Measurements from ENCODE around the gene BHLHE40.
A peak's percentile ranks its signal among the peaks of the same experiment; 100 is the strongest.

BHLHE40 gene

DNA sequence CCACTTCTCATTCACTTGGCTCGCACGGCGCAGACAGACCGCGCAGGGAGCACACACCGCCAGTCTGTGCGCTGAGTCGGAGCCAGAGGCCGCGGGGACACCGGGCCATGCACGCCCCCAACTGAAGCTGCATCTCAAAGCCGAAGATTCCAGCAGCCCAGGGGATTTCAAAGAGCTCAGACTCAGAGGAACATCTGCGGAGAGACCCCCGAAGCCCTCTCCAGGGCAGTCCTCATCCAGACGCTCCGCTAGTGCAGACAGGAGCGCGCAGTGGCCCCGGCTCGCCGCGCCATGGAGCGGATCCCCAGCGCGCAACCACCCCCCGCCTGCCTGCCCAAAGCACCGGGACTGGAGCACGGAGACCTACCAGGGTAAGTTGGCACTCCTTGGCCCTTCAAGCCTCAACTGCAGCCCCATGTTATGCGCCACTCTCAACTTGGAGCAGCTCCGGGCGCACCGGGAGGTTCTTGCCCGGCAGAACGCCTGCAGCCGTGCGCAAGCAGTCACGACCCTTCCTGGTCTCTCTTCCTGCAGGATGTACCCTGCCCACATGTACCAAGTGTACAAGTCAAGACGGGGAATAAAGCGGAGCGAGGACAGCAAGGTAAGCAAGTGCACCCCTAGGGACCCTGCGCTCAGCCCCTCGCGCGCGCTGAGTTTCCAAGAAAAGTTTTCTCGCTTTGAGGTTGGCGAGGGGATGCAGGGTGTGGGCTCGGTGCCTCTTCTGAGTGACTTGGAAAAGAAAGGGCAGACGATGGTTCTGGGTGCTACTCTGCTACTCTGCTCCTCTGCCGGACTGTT is at the start of gene BHLHE40:
BHLHE40 (plus strand) TSS at position 10 of the 801 bp plus-strand sequence; CDS start at position 292, 282 bp downstream.
- Histone ChIP-seq H3K4me3 (peak within 1 kb of the TSS; percentile 68 to 95 (median 87)), H3K27ac (peak within 1 kb of the TSS; percentile 97 to 100 (median 99))

DNA sequence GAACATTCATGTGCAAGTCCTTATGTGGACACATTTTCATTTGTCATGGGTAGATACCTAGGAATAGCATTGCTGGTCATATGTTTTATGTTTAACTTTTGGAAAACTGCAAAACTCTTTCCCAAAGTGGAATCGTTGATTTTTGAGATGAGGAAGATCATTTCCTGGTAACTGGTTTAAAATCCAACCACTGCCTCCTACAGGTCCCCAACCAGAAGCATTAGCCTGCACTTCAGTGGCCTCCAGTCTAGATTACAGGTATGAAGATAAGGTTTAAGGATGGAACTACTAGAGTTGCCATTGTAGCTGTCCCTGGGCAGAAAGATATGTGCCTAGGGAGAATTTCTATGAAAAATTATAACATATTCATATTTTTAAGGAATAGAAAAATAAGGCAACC is 48.7 kb upstream of the BHLHE40 start:
- Histone ChIP-seq H3K27ac (no peak overlapping the region), H3K4me3 (no peak overlapping the region)

DNA sequence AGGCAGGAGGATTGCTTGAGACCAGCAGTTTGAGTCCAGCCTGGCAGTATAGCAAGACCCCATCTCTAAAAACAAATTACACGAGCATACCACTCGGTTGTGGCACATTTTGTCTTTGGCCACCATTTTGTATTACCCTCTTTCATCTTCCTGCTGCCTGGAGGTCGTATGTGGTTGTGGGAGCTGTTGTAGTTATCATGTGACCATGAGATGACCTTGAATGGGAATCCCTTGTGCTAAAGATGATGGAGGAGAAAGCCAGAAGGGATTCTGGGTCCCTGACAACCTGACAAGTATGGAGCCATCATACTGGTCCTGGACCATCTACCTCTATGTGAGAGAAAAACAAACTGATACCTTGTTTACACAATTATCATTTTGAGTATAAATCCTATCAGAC is 45.2 kb upstream of the BHLHE40 start:
- H3K27ac ChIP-seq: no peak overlapping the region

DNA sequence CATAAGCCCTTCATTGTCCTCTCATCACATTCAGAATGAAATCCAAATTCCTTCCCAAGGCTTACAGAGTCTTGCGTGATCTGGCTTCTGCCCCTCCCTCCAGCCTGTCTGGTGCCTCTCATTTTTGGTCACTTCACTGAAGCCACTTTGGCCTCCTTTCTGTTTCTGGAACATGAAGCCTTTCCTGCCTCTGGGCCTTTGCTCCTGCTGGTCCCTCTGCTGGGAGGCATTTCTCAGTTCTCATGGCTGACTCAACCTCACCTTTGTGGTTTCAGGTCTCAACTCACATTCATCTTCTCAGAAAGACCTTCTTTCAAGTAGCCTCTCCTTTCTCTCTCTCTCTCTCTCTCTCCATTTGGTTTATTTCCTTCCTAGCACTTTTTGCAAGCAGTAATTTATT is 43.9 kb upstream of the BHLHE40 start:
- no peak overlapping the region for H3K4me3 ChIP-seq

More for the DNA sequence above, 45.2 kb upstream of the BHLHE40 start:
- H3K4me3 ChIP-seq: no peak overlapping the region

DNA sequence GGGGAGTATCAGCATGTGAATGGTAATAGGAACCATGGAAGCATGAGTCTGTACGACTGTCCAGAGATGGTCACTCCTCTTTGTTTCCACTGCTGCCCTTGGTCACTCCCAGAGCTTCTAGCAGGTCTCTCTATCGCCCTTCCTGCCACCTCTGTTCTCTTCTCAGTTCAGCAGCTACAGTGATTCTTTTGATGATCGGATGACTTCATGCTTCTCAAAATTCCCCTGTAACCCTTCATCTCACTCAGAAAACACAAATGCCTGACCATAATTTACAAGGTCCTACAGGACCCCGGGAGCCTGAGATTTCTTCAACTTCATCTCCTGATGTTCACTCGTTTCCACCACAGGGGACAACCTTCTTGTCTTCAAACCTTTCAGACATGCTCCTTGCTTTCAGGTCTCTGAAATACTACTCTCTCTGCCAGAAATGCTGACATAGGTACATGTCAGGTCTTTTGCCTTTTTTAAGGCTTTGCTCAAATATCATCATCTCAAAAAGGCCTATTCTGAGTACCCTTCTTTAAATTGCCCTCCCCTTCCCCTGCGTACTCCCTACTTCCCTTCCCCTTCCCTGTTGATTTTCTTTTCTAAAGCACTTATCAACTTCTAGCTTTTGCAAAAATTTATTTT is 42.1 kb upstream of the BHLHE40 start:
- Histone ChIP-seq H3K4me3 (no peak overlapping the region), H3K27ac (no peak overlapping the region)

More for the DNA sequence above, 43.9 kb upstream of the BHLHE40 start:
- H3K27ac ChIP-seq: no peak overlapping the region

DNA sequence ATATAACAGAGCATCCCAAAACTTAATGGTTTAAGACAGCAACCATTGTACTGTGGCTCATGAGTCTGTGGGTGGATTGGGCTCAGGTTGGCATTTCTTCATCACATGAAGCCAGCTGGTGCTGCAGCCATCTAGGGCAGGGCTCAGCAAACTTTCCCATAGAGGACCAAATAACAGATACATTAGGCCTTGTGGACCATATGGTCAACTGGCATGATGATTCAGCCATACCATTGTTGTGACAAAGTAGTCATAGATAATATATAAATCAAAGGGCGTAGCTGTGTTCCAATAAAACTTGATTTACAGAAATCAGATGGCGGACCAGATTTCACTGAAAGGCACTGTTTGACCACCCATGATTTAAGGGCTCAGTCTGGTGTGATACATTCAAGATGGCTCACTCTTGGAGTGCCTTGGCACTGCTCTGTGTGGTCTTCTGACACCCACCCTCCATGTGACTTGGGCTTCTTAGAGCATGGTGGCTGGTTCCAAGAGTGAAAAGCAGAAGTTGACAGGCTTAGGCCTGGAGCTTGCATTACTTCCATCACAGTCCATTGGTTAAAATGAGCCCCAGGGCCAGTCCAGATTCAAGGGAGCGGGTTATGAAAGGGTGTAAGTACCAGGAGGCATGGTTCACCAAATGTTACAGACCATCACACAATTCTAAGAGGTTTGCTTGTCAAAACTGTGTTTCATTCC is 40.8 kb upstream of the BHLHE40 start:
- no peak overlapping the region for H3K27ac ChIP-seq
- no peak overlapping the region for H3K4me3 ChIP-seq

DNA sequence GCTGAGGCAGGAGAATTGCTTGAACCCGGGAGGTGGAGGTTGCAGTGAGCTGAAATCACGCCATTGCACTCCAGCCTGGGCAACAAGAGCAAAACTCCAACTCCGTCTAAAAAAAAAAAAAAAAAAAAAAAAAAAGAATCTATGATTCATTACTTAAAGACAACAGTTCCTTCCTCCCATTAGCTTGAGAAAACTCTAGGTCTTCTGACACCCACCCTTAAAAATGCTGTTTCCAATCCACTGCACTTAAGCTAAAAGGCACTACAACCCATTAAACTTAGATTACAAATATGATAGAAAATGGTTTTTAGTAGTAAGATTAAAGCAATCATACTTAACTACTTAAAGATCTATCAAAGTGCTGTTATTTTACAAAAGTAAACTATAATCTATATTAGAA is 40.0 kb upstream of the BHLHE40 start:
- Histone ChIP-seq H3K4me3 (no peak overlapping the region), H3K27ac (no peak overlapping the region)

DNA sequence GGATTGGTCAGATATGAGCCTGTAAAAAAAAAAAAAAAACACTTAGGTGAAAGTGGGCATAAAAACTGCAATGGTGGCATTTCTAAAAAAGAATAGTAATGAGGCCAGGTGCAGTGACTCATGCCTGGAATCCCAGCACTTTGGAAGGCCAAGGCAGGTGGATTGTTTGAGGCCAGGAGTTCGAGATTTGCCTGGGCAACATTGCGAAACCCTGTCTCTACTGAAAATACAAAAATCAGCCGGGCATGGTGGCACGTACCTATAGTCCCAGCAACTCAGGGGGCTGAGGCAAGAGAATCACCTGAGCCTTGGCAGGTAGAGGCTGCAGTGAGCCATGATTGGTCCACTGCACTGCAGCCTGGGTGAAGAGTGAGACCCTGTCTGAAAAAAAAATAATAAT is 38.3 kb upstream of the BHLHE40 start:
- Histone ChIP-seq H3K27ac (no peak overlapping the region), H3K4me3 (no peak overlapping the region)

DNA sequence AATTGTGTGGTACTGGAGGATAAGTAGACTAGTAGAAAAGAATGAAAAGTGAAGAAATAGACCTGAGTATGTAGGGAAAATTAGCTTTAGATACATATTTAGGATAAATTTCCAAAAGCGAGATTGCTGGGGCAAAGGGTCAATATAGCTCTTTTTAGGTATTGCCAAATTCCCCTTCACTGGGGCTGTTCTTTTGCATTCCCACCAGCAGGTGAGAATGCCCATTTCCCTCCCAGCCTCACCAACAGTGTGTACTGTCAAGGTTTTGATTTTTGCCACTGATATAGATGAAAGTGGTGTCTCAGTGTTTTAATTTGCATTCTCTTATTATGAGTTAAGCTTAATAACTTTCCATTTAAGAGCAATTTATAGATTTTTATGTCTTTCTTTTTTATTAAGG is 35.7 kb upstream of the BHLHE40 start:
- H3K4me3 ChIP-seq: no peak overlapping the region
- no peak overlapping the region for H3K27ac ChIP-seq

DNA sequence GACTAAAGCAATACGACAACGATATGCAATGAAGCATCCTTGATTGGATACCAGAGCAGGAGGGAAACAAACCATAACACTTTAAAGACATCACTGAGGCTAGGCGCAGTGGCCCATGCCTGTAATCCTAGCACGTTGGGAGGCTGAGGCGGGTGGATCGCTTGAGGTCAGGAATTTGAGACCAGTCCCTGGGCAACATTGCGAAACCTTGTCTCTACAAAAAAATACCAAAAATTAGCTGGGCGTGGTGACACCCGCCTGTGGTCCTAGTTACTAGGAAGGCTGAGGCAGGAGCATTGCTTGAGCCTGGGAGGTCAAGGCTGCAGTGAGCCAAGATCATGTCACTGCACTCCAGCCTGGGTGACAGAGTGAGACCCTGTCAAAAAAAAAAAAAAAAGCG is 33.9 kb upstream of the BHLHE40 start:
- Histone ChIP-seq H3K4me3 (no peak overlapping the region), H3K27ac (no peak overlapping the region)

DNA sequence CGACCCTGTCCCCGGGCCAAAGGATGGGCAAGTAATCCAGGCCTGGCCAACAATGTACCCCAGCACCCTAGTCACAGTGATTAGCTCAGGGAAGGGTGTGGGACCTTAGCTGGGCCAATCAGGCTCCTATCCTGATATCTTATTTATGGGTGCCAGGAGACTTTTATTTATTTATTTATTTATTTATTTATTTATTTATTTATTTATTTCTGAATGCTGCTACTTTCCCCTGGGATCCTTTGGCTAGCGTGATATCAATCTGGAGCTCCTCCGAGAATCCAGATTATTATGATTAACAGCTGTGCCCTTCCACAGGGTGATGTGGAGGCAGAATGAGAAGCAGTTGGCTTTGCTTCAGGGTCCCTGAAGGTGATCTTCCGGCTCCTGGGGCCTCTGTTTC is 32.2 kb upstream of the BHLHE40 start:
- no peak overlapping the region for H3K27ac ChIP-seq

DNA sequence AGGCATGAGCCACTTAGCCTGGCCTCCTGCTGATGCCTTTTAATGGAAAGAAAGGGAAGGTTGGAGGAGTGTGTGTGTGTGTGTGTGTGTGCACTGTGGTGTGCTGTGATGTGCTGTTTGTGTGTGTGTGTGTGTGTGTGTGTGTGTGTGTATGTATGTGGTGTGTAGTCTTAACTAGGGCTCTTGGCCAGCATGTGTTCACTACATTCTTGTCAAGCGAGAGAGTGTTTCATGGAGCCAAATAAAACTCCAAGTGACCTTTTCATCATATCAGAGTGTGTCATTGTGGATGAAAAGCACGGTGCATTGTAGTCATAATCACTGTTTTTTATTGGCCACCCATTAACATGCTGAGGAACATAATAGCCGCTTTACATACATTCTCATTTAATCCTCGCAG is 30.8 kb upstream of the BHLHE40 start:
- Histone ChIP-seq H3K4me3 (no peak overlapping the region), H3K27ac (no peak overlapping the region)

More for the DNA sequence above, 32.2 kb upstream of the BHLHE40 start:
- H3K4me3 ChIP-seq: no peak overlapping the region

DNA sequence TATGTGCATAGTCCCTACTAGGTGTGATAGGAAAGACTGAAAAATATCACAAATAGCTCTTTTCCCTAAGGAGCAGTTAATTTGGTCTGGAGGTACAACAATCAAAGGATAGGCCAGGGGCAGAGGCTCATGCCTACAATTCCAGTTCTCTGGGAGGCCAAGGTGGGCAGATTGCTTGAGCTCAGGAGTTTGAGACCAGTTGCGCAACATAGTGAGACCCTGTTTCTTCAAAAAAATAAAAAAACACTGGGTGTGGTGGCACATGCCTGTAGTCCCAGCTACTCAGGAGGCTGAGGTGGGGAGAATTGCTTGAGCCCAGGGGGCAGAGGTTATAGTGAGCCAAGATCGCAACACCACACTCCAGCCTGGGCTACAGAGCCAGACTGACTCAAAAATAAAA is 30.2 kb upstream of the BHLHE40 start:
- H3K27ac ChIP-seq: peak overlapping the region in 1 of 21 experiments; percentile 38
- no peak overlapping the region for H3K4me3 ChIP-seq

DNA sequence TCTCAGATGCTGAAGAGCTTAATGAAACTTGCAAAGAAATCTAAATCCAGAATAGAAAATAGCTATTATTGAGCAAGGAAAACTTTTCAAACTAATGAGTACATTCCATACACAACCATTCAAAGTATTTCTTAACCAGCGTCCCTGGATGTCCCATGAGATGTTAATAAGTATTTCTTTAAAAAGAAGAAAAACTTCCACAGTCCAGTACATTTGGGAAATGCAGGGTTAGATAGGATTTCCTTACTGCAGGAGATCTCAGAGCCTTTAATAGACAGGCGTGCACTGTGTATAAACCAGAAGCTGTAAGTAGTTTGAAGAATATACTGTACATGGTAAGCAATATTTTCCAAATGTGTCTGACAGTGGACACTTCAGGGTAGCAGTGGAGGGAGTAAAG is 29.6 kb upstream of the BHLHE40 start:
- no peak overlapping the region for H3K4me3 ChIP-seq
- H3K27ac ChIP-seq: no peak overlapping the region

DNA sequence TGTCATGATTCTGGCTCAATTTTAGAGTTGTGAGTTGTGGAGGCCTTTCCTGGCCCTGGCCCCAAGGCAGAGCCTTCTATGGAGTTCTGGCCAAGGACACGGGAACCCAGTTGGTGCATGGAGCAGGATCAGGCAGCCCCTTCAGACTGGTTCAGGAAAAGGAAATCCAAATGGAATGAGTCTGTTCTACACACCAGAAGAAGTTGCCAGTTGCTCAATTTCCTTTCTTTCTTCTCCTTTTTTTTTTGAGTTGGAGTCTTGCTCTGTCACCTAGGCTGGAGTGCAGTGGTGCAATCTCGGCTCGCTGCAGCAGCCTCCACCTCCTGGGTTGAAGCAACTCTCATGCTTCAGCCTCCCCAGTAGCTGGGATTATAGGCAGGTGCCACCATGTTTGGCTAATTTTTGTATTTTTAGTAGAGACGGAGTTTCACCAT is 28.9 kb upstream of the BHLHE40 start:
- peak overlapping the region in 2 of 21 experiments; percentile 7 to 44 for H3K27ac ChIP-seq

DNA sequence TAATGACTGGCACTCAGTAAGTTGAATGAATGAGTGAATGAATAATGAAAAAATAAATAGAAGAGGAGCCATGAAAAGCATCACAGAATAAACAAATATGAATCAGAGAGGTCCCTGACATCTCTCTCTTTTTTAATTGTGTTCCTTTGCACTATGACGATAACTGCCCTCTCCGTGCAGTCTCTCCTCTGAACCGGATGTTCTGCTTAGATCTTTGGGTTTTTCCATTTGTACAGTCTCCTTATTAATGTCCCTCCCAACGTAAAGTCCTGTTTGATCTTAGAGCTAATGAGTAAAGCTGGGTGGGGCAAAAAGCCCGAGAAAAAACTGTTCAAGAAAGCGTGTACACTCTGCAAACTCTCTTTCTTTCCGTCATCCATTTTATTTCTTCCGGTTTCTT is 28.3 kb upstream of the BHLHE40 start:
- Histone ChIP-seq H3K4me3 (no peak overlapping the region), H3K27ac (no peak overlapping the region)

More for the DNA sequence above, 28.9 kb upstream of the BHLHE40 start:
- no peak overlapping the region for H3K4me3 ChIP-seq

DNA sequence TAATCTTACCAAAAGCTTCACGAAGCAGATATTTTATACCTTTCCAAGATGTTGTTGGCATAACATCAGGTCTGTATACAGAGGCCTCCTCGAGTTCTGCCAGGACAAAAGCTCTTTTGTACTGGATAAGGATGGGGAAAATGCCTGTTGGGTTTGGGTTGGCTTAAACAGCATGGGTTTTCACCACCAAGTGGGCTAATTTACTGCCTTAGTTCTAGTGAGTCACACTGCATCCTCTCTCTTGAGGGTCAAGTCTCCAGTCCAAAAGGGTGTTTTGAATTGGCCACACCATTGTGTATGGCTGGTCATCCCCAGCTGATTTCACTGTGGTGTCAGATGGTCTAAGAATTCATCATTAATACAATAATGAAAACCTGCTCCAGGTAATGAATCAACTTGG is 26.1 kb upstream of the BHLHE40 start:
- Histone ChIP-seq H3K4me3 (no peak overlapping the region), H3K27ac (no peak overlapping the region)

DNA sequence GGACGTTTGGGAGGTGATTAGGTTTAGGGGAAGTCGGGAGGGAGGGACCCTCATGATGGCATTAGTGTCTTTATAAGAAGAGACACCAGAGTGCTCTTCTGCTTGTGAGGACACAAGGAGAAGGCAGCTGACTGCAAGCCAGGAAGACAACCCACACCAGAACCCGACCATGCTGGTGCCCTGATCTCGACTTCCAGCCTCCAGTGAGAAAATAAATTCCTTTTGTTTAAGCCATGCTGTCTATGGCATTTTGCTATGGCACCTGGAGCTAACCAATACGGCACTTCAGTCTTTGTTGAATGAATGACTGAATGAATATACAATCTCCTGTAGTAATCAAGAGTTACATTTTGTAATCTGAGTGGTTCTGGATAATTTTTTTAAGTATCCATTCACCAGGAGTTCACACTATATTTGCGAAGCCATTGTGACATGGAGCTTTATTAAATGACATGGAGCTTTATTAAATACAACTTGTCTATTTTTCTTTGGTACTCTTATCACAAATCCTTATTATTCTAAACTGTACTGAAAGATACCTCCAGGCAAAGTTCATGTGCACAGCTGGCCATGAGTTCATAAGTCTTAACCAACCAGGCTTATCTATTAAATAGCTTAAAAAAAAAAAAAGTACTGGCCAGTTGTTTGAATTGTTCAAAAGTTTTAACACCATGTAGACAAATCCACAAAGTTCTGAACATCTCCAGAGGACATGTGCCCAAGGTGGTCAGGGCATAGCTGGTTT is 24.8 kb upstream of the BHLHE40 start:
- Histone ChIP-seq H3K27ac (no peak overlapping the region), H3K4me3 (no peak overlapping the region)

DNA sequence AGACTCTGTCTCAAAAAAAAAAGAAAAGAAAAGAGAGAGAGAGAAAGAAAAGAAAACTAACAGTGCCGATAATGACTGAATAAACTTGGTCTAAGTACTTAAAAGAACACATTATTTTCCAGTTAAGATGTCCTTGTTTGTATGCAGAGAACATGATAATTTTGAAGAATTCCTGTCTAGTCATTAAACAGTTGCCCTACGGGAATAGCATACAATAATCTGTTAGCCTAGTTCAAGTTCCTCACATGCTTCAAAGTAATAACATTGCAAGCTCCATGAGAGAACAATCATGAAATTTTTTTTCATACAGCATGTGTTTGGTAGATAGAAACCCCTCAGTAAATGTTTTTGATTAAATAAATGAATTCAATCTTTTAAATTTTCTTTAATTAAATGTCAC is 23.1 kb upstream of the BHLHE40 start:
- H3K4me3 ChIP-seq: no peak overlapping the region
- H3K27ac ChIP-seq: no peak overlapping the region

DNA sequence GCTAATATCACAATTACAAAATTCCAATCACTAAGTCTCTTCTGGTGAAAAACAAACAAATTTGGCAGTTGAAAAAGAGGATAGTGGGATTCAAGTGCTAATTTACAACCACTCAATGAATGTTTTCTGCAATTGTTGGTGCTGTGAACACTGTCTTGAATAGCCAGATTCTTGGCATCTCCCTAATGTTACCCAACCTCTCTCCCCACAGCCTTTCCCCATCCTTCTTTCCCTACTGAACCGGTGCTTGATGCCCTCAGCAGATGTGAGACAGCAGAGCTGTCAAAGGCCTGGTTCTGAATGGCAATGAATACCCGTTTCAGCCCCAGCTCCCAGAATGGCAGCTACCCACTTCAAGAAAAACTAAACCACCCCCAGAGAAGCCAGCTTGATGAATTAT is 22.5 kb upstream of the BHLHE40 start:
- H3K4me3 ChIP-seq: no peak overlapping the region
- H3K27ac ChIP-seq: no peak overlapping the region

Measured in skin epidermis (tissue), 12 donors.